Esophagus squamous epithelium (tissue), 4 donors: ENCODE results near the gene CNPPD1.

Experiments
- CTCF ChIP-seq, 6 experiments: fragments of 450-650 bp in 4 of 6; fragments of 200-600 bp in 2 of 6; sonication (generic) in 2 of 6; IDR thresholded peaks; one replicate each; pipeline ENCODE4 v1.5.1; 2016 to 2019; ENCODE audit warnings: antibody characterized with exemption in 6 of 6, mild to moderate bottlenecking in 4 of 6, moderate library complexity in 4 of 6
- POLR2A ChIP-seq, 4 donors: fragments of 450-650 bp; IDR thresholded peaks; one replicate each; pipeline ENCODE4 v1.6.1; 2017; ENCODE audit warnings: antibody characterized with exemption in 4 of 4, mild to moderate bottlenecking in 4 of 4, moderate library complexity in 3 of 4

- no peak for TF ChIP-seq CTCF (IDR thresholded peaks at IDR 0.05)
- TF ChIP-seq POLR2A (IDR thresholded peaks at IDR 0.05) = no peak
Measured at GRCh38 chr2:219158025-219158424, 18.7 kb downstream of the CNPPD1 start.
